GM12878 (cell line): ENCODE measurements around the gene MVK. TPM values are rescaled to one million over a fixed set of nuclear protein-coding genes. Genes with fewer than 3 reads are reported as not detected.

Experiments
- ATAC-seq: fragments of 200-7000 bp; cut with Tn5 transposase; 3 replicates; pipeline ENCODE4 v1.9.1; 2020; ENCODE audit warnings: mild to moderate bottlenecking, moderate library complexity
- BruUV-seq: library from RNA; stranded (reverse); fragments of 400-500 nt; replicated peaks from 2 replicates; lab custom pipeline; 2021; lab: Mats Ljungman, UMichigan
- CTCF ChIA-PET: fragments of 300-600 bp; sonication (Branson Sonifier 250); formaldehyde crosslinking; extraction: SDS; loops from one replicate; lab custom pipeline; 2021; ENCODE audit warnings: inconsistent platforms; lab: Yijun Ruan, JAX
- POLR2A ChIA-PET: fragments of 350-600 bp; formaldehyde crosslinking; extraction: SDS; loops from one replicate; lab custom pipeline; 2021; ENCODE audit warnings: inconsistent platforms; lab: Charles Lee
- RAD21 ChIA-PET: fragments of 300-600 bp; sonication (Branson Sonifier 250); formaldehyde crosslinking; loops from one replicate; lab custom pipeline; 2023; ENCODE audit warnings: antibody characterized with exemption; ENCODE audit not compliant: unreplicated experiment; lab: Charles Lee
- SMC1A ChIA-PET: fragments of 300-600 bp; sonication (Branson Sonifier 250); formaldehyde crosslinking; loops from one replicate; lab custom pipeline; 2023; ENCODE audit not compliant: unreplicated experiment, uncharacterized antibody; lab: Charles Lee
- DNase-seq: peaks from one replicate; pipeline ENCODE4 v3.0.0-alpha.2; 2011; ENCODE audit warnings: low read depth, low spot score
- FAIRE-seq: peaks from 3 replicates; lab custom pipeline; 2011; peaks lifted over from hg19 to GRCh38; lab: Jason Lieb, UNC
- H2AFZ ChIP-seq: 2 replicates; pipeline ENCODE4 v1.6.0; 2011; ENCODE audit warnings: low read depth, low read length, control low read depth; ENCODE audit not compliant: control insufficient read depth
- H3K27ac ChIP-seq: 2 replicates; pipeline ENCODE4 v1.5.1; 2011; ENCODE audit warnings: control low read depth; ENCODE audit not compliant: control insufficient read depth, insufficient read depth
- H3K27me3 ChIP-seq, 2 experiments: replicated peaks in 1 of 2; 2 replicates each; pipeline versions ENCODE4 v1.6.0 to v1.6.1; 2011; ENCODE audit warnings: low read length in 1 of 2; ENCODE audit not compliant: control insufficient read depth in 2 of 2, insufficient read depth in 2 of 2
- H3K36me3 ChIP-seq, 2 experiments: 2 replicates each; pipeline ENCODE4 v1.5.1; 2011; ENCODE audit warnings: low read length in 1 of 2; ENCODE audit not compliant: control insufficient read depth in 2 of 2, insufficient read depth in 2 of 2
- H3K4me1 ChIP-seq: 2 replicates; pipeline ENCODE4 v1.6.1; 2011; ENCODE audit warnings: mild to moderate bottlenecking, low read length, moderate library complexity, mixed read lengths; ENCODE audit not compliant: control insufficient read depth, insufficient read depth
- H3K4me2 ChIP-seq: 2 replicates; pipeline ENCODE4 v1.6.0; 2011; ENCODE audit warnings: control low read depth; ENCODE audit not compliant: control insufficient read depth, insufficient read depth
- H3K4me3 ChIP-seq: fragments of 200-600 bp; sonication (generic); 2 replicates; pipeline ENCODE4 v1.5.1; 2016
- H3K79me2 ChIP-seq: 2 replicates; pipeline ENCODE4 v1.6.0; 2011; ENCODE audit warnings: low read length; ENCODE audit not compliant: control insufficient read depth, insufficient read depth
- H3K9ac ChIP-seq: 2 replicates; pipeline ENCODE4 v1.8.0; 2011; ENCODE audit warnings: low read length, control low read depth, mixed read lengths; ENCODE audit not compliant: control insufficient read depth, insufficient read depth
- H3K9me3 ChIP-seq: replicated peaks from 3 replicates; pipeline ENCODE4 v1.5.1; 2011; ENCODE audit warnings: mild to moderate bottlenecking, low read length; ENCODE audit not compliant: control insufficient read depth, insufficient read depth
- H4K20me1 ChIP-seq: 2 replicates; pipeline ENCODE4 v1.6.0; 2011; ENCODE audit not compliant: control insufficient read depth, insufficient read depth
- CHD1 ChIP-seq: IDR thresholded peaks from 2 replicates; pipeline ENCODE4 v1.6.1; 2012; ENCODE audit warnings: low read depth, low read length, improper control_type of control experiment
- CHD4 ChIP-seq: fragments of 200-600 bp; sonication (generic); IDR thresholded peaks from 2 replicates; pipeline ENCODE4 v1.6.1; 2016; ENCODE audit warnings: mild to moderate bottlenecking
- FOXK2 ChIP-seq: fragments of 450-650 bp; IDR thresholded peaks from 2 replicates; pipeline ENCODE4 v1.6.1; 2017; ENCODE audit warnings: mild to moderate bottlenecking, moderate library complexity
- HCFC1 ChIP-seq: fragments of 150-350 bp; IDR thresholded peaks from 2 replicates; pipeline ENCODE4 v1.6.1; 2014; ENCODE audit warnings: low read length
- JUND ChIP-seq: IDR thresholded peaks from 2 replicates; pipeline ENCODE4 v1.6.1; 2012; ENCODE audit warnings: low read depth, mild to moderate bottlenecking, low read length, improper control_type of control experiment, moderate library complexity
- NFXL1 ChIP-seq: fragments of 450-650 bp; IDR thresholded peaks from 2 replicates; pipeline ENCODE4 v1.6.1; 2017; ENCODE audit warnings: antibody characterized with exemption, mild to moderate bottlenecking, borderline replicate concordance
- NR2C1 ChIP-seq: fragments of 450-650 bp; IDR thresholded peaks from 2 replicates; pipeline ENCODE4 v1.6.1; 2017; ENCODE audit warnings: antibody characterized with exemption, mild to moderate bottlenecking, moderate library complexity
- SREBF2 ChIP-seq: IDR thresholded peaks from 2 replicates; pipeline ENCODE4 v1.6.1; 2012; ENCODE audit warnings: mild to moderate bottlenecking, low read length
- TARDBP ChIP-seq: IDR thresholded peaks from 2 replicates; pipeline ENCODE4 v1.6.1; 2016; ENCODE audit warnings: borderline replicate concordance
- TCF7 ChIP-seq: IDR thresholded peaks from 2 replicates; pipeline ENCODE4 v1.6.1; 2014; ENCODE audit warnings: antibody characterized with exemption, borderline replicate concordance
- ZNF274 ChIP-seq: IDR thresholded peaks from one replicate; pipeline ENCODE4 v1.8.0; 2011; ENCODE audit not compliant: insufficient read length, insufficient read depth
- ZNF592 ChIP-seq: fragments of 450-650 bp; IDR thresholded peaks from 2 replicates; pipeline ENCODE4 v1.6.1; 2017; ENCODE audit warnings: mild to moderate bottlenecking, moderate library complexity
- ZSCAN29 ChIP-seq: fragments of 450-650 bp; IDR thresholded peaks from 2 replicates; pipeline ENCODE4 v1.6.1; 2017; ENCODE audit warnings: mild to moderate bottlenecking, moderate library complexity
- WGBS: methylation state at CpG from one replicate; pipeline ENCODE4 v1.1.6; 2016; ENCODE audit warnings: low lambda C conversion rate; ENCODE audit not compliant: insufficient replicate concordance, insufficient coverage; ENCODE audit errors: missing lambda C conversion rate; 5-methylcytosine and 5-hydroxymethylcytosine counted together
- in situ Hi-C: fragments of 300-500 bp; cut with MboI; formaldehyde crosslinking; loops from 9 replicates; pipeline ENCODE4 v1.14.3; 2018; ENCODE audit warnings: mixed read lengths
- intact Hi-C: fragments of 100-400 bp; cut with micrococcal nuclease; formaldehyde crosslinking; loops from one replicate; pipeline ENCODE4 v1.14.2; 2022; ENCODE audit not compliant: unreplicated experiment
- polyA plus RNA-seq, 11 experiments: library from polyadenylated mRNA; depleted of rRNA in 4 of 11; unstranded in 6 of 11; stranded (reverse) in 5 of 11; fragments of >200 nt; fragmentation: Nextera tagmentation in 4 of 11; fragmentation: Illumina TruSeq in 1 of 11; extraction: Ambion mirVana in 4 of 11; extraction: Trizol in 1 of 11; gene quantifications; 1 replicate in 1 of 11; 2 replicates in 10 of 11; pipeline versions ENCODE4 v1.2.1 to v1.2.3, GENCODE V29; 2011 to 2016; ENCODE audit warnings: inconsistent platforms in 2 of 11, missing spikeins in 2 of 11, low read depth in 1 of 11
- total RNA-seq, 4 experiments: library from RNA; depleted of rRNA in 3 of 4; stranded (reverse); fragments of >200 nt in 3 of 4; fragmentation: Illumina TruSeq in 1 of 4; extraction: Trizol in 1 of 4; gene quantifications; 2 replicates each; pipeline versions ENCODE4 v1.2.1 to v1.2.3, GENCODE V29; 2013 to 2021
- TF ChIP-seq, protein P1 (sequence below): fragments of 450-650 bp; formaldehyde crosslinking; IDR thresholded peaks from 2 replicates; pipeline ENCODE4 v1.5.0; 2022; ENCODE audit warnings: mild to moderate bottlenecking, missing genetic modification characterization

Gene MVK
- total and polyA plus RNA-seq, 10 of the 15 experiments (the other 5 are each of a cell fraction or from before 2014, with no cell fraction given), result 0.24 to 46.7 (median 31.9) TPM

- in situ Hi-C loops, result no loop called here
- intact Hi-C loops, result no loop called here
- H3K4me2 ChIP-seq, result no peak overlapping the region
- H3K79me2 ChIP-seq, result no peaks in the 10 kb centered on the region
- ChIA-PET RAD21 (no interaction called here), CTCF (no interaction called here)
- H4K20me1 ChIP-seq, result no peaks in the 10 kb centered on the region
- DNase-seq (no peak), ATAC-seq (no peak)
- WGBS, result 93% methylated on average over 4 of the region's 4 CpGs
- H3K4me3 ChIP-seq, result no peak overlapping the region
- peaks cover 11% of the 10 kb centered on the region; the same call in 2 of the 3 replicates for H3K9me3 ChIP-seq
- no peak overlapping the region for H3K27ac ChIP-seq
- no peak overlapping the region for H3K9ac ChIP-seq
- no peak for TF ChIP-seq ZNF274
- TF ChIP-seq TARDBP, result no peak
- no peak for TF ChIP-seq NR2C1
- TF ChIP-seq TCF7, result no peak
- TF ChIP-seq NFXL1, result no peak
- TF ChIP-seq CHD4, result no peak
- no peak for TF ChIP-seq FOXK2
- no peak for TF ChIP-seq HCFC1
- TF ChIP-seq ZNF592, result no peak
- TF ChIP-seq ZSCAN29, result no peak
- TF ChIP-seq, protein P1, sequence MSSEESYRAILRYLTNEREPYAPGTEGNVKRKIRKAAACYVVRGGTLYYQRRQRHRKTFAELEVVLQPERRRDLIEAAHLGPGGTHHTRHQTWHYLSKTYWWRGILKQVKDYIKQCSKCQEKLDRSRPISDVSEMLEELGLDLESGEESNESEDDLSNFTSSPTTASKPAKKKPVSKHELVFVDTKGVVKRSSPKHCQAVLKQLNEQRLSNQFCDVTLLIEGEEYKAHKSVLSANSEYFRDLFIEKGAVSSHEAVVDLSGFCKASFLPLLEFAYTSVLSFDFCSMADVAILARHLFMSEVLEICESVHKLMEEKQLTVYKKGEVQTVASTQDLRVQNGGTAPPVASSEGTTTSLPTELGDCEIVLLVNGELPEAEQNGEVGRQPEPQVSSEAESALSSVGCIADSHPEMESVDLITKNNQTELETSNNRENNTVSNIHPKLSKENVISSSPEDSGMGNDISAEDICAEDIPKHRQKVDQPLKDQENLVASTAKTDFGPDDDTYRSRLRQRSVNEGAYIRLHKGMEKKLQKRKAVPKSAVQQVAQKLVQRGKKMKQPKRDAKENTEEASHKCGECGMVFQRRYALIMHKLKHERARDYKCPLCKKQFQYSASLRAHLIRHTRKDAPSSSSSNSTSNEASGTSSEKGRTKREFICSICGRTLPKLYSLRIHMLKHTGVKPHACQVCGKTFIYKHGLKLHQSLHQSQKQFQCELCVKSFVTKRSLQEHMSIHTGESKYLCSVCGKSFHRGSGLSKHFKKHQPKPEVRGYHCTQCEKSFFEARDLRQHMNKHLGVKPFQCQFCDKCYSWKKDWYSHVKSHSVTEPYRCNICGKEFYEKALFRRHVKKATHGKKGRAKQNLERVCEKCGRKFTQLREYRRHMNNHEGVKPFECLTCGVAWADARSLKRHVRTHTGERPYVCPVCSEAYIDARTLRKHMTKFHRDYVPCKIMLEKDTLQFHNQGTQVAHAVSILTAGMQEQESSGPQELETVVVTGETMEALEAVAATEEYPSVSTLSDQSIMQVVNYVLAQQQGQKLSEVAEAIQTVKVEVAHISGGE (CRISPR knock-in tag), result no peak
- TF ChIP-seq JUND, result no peak
- no peak for TF ChIP-seq SREBF2
- TF ChIP-seq CHD1, result no peak
- TF ChIP-seq, all 136 proteins: peak for 0
- H2AFZ ChIP-seq, result no peak overlapping the region
- H3K36me3 ChIP-seq, result peaks cover 1 to 3% of the 10 kb centered on the region in 2 experiments; a peak in 3 of 4 replicates
- no peaks in the 10 kb centered on the region for H3K4me1 ChIP-seq
- no peaks in the 10 kb centered on the region for H3K27me3 ChIP-seq
- no TSS peak for BruUV-seq
- ChIA-PET POLR2A (no interaction called here), SMC1A (no interaction called here)
- no peak for FAIRE-seq
Observed at GRCh38 chr12:109562871-109563270, 10.7 kb upstream of the MVK start.
